T-helper 9 cell (primary cell): ENCODE data around the gene DRC7.
A peak's percentile ranks its signal among the peaks of the same experiment; 100 is the strongest.

Experiments
- DNase-seq: peaks from one replicate; pipeline ENCODE4 v3.0.0-alpha.2; 2020

Gene DRC7

GRCh38 chr16:57754354-57755060, 59.9 kb downstream of the DRC7 start:
- no peak for DNase-seq

DNA sequence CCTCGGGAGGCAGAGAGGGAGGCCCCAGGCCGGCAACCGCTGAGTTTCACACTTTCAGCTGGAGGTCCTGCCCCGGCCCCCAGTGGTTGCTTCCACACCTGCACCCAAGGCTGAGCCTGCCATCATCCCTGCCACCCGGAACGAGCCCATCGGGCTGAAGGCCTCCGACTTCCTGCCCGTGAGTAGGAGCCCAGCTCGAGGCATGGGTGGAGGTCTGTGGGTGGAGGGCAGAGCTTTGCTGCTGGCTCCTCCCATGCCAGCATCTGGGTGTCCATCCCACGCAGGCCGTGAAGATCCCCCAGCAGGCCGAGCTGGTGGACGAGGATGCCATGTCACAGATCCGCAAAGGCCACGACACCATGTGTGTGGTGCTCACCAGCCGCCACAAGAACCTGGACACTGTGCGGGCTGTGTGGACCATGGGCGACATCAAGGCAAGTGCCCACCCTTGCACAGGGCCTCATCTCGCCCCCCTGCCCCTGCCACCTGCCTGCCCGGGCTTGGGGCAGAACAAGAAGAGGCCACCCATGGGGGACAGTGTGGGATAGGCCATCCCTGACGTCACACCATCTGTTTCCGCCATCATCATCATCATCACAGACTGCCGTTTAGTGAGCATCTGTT, 60.6 kb downstream of the DRC7 start:
- no peak for DNase-seq

DNA sequence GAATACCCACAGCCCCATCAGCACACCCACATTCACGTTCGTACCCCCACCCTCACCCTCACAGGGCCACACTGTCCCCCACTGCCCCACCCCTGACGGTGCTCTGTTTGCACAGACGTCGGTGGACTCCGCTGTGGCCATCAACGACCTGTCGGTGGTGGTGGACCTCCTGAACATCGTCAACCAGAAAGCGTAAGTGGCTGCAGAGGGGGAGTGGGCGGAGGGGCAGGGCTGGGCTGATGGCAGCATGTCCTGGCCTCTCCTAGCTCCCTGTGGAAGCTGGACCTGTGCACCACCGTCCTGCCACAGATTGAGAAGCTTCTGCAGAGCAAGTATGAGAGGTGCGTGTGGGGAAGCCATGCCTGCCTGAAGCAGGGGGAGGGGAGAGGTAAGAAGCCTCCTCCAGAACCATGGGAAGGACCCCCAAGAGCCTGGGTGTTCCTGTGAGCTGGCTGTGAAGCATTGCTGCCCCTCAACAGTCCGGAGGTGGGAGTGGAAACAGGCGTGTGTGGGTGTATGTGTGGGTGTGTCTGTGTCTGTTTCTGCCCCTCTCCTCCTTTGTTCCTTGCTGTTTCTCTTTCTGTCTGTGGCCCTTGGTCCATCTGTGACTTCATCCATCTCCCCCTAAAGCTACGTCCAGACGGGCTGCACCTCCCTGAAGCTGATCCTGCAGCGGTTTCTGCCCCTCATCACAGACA, 61.3 kb downstream of the DRC7 start:
- no peak for DNase-seq

DNA sequence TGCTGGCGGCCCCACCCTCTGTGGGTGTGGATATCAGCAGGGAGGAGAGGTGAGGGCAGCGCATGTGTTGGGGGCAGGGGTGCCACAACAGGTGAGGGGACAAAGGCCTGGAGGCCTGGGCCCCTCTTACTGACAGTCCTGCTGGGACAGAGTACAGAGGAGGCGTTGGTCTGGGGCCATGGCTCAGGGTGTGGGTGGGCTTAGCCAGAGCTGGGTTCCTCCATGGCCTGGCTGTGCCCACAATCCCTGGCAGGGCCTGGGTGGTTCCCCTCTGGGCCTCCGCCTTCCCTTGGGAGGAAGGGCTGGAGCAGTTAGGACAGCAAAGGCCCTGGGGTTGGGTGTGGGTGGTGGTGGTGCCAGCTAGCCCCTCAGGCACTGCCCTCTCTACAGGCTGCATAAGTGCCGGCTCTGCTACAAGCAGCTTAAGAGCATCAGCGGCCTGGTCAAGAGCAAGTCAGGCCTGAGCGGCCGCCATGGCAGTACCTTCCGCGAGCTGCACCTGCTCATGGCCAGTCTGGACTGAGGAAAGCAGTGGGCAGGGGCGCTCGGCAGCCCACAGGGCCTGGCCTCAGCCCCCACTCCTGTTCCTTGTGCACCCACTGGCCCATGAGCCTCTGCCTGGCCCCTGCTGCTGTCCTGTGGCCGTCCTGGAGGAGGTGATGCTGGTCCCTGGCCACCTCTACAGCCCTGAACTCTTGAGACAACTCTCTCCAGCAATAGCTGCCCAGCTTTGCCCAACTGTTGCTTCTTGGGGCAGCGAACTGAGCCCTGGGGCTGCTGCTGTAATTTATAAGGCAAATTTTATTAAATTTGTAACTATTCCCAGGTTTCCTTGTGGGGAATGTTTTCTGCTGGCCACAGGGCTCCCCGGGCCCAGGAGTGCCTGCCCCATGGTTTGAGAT, 62.1 kb downstream of the DRC7 start:
- no peak for DNase-seq

- DNase-seq: peak; percentile 94
Measured at GRCh38 chr16:57757326-57757786, 62.8 kb downstream of the DRC7 start.

GRCh38 chr16:57757883-57758282, 63.3 kb downstream of the DRC7 start:
- DNase-seq: no peak

GRCh38 chr16:57758331-57759117, 63.9 kb downstream of the DRC7 start:
- no peak for DNase-seq

DNA sequence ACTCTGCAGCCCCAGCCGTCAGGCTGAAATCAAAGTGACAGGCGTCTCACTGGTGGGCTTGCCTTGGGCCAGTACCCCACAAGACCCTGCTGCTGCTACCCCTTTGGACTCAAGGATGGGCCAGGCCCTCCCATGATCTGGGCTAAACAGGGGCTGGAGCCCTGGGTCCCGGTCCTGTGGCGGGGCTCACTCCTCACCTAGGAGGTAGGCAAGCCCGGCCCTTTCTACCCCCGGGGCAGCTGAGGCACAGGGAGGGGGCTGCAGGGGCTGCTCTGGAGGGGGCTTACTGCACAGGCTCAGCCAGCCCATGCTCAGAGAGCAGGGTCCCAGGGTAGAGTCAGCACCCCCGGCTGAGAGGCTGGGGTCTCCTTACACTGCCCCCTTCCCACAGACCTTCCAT, 64.5 kb downstream of the DRC7 start:
- DNase-seq: no peak

- no peak for DNase-seq
Measured at GRCh38 chr16:57759541-57760356, 65.1 kb downstream of the DRC7 start.

- DNase-seq: no peak
Measured at GRCh38 chr16:57760357-57761160, 66.0 kb downstream of the DRC7 start.

GRCh38 chr16:57761301-57761700, 66.7 kb downstream of the DRC7 start:
- no peak for DNase-seq

DNA sequence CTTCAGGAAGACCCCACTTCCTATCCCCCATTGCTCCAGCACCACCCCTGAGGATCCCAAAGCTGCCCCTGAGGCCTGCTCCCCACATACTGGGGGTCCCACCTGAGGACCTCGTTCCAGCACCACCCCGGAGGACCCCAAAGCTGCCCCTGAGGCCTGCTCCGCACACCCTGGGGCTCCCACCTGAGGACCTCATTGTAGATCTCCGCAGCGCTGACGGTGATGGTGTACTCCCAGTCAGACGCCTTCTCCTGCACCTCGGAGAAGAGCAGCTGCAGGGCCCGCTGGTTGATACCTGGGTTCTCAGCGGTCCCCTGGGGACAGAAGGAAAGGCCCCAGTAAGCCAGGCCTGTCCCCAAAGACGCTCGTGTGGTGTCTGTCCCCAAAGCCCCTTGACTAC, 67.4 kb downstream of the DRC7 start:
- DNase-seq: no peak

GRCh38 chr16:57762365-57763040, 67.9 kb downstream of the DRC7 start:
- DNase-seq: no peak

DNA sequence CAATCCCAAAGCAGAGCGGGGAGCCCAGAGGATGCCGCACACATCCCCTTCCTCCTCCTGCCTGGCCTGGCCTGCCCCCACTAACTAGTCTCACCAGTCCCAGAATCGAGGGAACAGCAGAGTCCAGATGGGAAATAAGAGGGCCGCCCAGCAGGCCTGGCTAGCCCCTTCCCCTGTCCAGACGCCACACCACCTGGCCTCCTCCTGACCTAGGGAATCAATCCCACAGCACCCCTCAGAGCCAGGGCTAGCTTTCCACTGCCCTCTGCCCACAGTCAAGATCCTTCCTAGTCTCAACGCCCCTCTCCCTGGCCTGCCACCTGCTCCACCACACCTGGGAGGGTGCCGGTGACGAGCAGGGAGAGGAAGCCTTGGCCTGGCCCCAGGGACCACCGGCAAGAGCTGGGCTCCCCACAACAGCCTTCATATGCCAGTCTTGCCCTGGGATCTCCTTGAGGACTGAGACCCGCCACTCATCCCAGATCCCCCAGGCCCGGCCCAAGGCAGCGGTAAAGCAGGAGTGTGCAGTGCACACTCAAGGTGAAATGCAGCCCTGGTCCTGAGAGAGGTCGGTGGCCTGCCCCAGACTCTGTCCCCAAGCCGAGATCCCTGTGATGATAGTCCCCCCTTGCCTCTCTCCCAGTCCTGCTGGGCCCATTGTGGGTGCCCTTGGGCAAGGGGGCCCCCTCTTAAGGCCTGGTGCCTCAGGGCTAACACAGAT, 68.8 kb downstream of the DRC7 start:
- no peak for DNase-seq

DNA sequence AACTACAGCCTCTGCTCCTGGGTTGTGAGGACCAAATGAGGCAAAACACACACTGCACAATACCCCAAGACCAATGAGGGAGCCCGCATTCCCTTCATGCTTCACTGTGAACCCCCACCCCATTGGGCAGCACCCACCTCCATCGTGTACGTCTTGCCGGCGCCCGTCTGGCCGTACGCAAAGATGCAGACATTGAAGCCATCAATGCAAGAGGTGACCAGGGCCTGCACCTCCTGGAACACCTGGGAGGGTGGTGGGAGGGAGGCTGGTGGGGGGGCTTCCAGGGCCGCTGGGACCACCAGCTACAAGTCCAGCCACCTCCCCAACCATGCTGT, 69.4 kb downstream of the DRC7 start:
- no peak for DNase-seq

- no peak for DNase-seq
Measured at GRCh38 chr16:57764341-57765159, 69.9 kb downstream of the DRC7 start.

DNA sequence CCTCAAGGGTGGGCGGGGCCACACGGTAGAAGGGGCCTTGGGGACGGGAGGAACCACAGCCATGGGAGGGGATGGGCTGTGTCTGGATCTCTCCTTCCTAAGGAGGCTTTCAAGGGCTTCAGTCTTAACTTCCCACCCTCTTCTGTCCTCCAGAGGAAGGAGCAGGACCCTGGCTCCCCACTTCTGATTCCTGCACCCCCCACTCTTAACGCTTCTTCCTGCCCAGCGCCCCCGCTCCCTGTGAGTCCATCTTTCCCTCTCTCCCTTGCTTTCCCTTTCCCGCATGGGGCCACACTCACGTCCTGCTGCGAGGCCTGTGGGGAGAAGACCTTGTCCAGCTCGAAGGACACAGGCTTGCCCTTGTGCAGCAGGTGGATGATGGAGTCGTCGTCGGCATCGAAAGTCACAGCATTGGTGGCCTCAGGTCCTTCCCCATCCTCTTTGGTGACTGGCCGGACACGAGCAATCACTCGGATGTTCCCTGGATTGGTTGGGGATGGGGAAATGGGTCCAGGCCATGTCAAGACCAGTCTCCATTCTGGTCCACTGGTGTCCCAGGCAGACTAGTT, 70.6 kb downstream of the DRC7 start:
- no peak for DNase-seq
